NCI-H2196 (cell line): ENCODE measurements around the gene CWF19L2.

ENCODE experiments used
- DNase-seq: peaks from one replicate; lab custom pipeline; 2025; ENCODE audit not compliant: unreplicated experiment; lab: John Stamatoyannopoulos, UW

Gene CWF19L2

DNA sequence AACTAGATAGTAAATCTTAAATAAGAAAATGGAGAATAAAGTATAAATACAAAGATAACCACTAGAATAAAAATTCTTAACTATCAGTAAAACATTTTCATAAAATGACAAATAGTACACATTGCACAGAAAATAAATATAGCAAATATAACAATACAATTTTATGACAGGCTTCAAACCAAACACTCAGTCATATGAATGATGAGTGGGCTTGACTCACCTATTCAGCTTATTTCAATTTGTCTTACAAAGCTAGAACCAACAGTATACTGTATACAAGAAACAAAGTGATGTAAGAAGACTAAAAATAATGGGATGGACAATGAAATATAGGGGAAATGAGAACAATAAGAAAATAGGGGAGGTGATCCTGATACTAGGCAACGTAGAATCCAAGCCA lies 141.2 kb downstream of the CWF19L2 start:
- DNase-seq, result no peak

DNA sequence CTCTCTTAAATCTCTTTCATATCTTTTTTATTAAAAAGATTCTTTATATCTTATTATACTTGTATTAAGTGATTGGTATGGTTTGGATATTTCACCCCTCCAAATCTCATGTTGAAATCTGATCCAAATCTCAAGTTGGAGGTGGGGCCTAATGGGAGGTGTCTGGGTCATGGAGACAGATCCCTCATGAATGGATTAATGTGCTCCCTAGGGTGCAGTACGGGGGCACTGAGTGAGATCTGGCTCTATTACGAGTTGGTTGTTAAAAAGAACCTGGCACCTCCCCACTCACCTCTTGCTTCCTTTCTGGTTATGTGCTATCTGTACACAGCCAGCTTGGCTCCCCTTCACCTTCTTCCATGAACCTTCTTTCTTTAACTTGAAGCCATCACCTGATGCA lies 149.6 kb downstream of the CWF19L2 start:
- DNase-seq, result no peak

DNA sequence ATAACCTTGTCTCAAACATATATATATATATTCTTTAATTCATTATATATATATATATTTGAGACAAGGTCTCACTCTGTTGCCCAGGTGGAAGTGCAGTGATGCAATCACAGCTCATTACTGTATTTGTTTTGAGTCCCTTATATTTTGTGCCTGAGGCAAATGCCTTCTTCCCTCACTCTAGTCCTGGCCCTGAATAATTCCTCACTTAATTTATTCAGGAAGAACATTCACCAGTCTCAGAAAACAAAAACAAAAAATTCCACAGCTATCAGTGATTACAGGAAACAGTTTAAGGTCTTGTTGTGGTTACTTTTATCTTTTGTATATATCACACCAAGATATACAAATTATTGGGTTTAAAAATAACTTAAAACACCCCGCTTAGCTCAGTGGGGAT lies 155.7 kb downstream of the CWF19L2 start:
- DNase-seq, result no peak

DNA sequence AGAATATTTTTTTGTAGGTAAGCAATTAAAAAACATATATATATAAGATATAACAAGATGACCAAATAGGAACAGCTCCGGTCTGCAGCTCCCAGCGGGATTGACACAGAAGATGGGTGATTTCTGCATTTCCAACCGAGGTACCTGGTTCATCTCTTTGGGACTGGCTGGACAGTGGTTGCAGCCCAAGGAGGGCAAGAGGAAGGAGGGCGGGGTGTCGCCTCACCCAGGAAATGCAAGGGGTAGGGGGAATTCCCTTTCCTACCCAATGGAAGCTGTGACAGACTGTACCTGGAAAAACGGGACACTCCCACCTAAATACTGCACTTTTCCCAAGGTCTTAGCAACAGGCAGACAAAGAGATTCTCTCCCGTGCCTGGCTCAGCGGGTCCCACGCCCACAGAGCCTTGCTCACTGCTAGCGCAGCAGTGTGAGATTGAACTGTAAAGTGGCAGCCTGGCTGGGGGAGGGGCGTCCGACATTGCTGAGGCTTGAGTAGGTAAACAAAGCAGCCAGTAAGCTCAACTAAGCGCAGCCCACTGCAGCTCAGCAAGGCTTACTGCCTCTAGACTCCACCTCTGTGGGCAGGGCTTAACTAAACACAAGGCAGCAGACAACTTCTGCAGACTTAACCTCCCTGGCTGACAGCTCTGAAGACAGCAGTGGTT lies 163.8 kb downstream of the CWF19L2 start:
- no peak for DNase-seq

DNA sequence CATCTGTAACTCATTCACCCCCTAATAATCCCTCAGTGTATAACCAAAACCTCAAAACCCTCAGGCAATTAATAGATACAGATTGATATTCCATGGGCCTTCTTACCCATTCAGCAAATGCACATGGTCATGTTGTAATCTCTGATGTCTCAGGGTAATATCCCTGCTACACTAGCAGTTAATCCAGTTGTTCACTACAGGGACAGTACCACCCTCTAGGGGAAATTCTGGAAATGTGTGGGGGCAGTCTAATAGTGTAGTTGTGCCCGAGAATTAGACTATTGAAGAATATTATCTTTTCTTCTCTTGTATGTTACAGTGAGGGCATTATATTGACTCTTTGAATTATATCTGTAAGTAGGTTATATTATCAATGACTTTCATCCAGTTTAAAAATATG lies 175.4 kb downstream of the CWF19L2 start:
- DNase-seq, result no peak
